GM21619 (cell line): ENCODE results near the gene MAT2A.
A peak's percentile ranks its signal among the peaks of the same experiment; 100 is the strongest.

ENCODE experiments used
- ATAC-seq: cut with Tn5 transposase; IDR thresholded peaks from one replicate; pipeline ENCODE4 v1.9.1; 2021; ENCODE audit not compliant: unreplicated experiment

The MAT2A gene

GRCh38 chr2:85538507-85539360 lies at the start of gene MAT2A:
Gene MAT2A (plus strand): TSS chr2:85539168. CDS start chr2:85539288, 120 bp downstream.
- ATAC-seq, result peak; percentile 69

DNA sequence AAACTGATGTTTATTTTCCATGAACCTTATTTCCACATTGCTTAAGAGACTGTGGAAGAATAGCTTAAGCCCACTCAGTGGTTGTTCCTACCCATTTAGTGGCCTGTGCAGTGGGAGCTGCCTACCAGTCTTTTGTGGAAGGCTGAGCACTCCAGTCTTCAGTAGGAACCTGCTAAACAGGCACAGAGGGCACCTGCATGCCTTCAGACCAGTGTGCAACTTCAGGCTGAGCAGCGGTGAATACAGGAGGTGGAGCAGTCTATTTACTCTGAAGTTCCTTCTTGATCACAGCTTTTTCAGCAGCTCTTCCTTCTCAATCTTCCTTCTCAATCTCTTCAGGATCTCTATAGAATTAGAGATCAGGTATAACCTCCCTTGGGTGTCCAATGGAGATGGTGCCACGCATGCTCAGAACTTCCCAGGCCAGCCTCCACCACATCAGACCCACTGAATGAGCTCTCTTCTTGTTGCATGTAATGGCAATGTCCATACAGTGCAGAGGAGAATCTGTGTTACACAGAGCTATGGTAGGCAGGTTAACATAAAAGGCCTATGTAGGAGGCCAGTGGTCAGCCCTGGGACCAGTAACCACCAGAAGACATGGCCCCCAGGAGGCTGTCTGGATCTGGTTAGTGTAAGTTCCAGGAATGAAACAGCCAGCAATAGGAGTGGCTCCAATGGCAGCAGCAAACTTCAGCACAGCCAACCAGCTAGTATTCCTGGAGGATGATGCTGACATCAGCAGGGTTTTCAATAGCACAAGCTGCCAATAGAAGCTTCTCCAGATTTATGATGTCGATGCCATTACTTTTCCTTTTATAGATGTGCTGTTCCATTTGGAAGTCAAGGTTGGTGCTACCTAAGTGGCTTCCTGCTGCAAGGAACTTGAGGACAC lies 47.9 kb upstream of the MAT2A start:
- no peak for ATAC-seq

- no peak for ATAC-seq
Measured at GRCh38 chr2:85496436-85496835, 42.5 kb upstream of the MAT2A start.

DNA sequence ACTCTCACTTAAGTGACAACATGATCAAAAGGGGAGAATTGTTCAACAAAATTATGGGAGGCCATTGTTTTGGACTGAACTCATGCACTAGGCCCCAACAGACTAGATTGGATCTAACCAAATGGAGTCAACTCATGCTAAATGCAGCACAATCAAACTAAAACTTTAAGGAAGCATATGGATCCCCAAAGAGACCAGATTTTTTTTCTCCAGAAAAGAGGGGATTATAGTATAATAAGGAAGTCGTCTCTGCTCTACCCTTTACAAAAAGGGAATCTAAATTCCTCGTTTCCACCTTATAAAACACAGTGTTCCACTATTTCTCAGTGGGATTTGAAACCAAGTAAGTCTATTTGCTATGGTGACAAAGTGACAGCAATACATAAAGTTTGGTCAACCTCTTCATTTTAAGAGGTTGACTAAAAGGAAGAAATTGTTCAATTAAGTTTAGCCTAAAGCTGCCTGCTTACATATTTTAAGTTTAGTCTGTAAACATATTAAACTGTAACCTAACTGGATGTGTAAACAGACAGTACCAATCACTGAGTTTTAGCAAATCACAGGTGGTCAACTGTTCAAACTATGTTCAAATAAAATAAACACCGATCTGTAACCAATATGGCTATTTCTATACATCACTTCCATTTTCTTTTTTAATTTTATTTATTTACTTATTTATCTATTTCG lies 40.9 kb upstream of the MAT2A start:
- no peak for ATAC-seq

GRCh38 chr2:85501248-85501647 lies 37.7 kb upstream of the MAT2A start:
- no peak for ATAC-seq

DNA sequence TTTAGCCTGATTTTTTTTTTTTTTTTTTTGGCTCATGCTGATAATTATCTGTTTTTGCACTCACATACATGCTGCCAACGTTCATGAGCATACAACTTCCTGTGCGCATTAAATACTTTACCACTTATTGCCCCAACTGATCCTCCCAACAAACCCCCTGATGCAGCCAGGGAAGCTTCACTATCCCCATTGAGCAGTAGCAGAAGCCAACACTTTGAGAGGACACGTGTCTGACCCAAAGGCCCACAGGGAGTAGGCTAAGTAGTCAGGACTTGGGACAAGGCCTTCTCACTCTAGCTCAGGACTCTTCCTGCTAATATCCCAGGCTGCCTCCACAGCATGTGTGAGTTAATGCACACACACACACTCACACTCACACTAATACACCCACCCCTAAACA lies 36.2 kb upstream of the MAT2A start:
- no peak for ATAC-seq

DNA sequence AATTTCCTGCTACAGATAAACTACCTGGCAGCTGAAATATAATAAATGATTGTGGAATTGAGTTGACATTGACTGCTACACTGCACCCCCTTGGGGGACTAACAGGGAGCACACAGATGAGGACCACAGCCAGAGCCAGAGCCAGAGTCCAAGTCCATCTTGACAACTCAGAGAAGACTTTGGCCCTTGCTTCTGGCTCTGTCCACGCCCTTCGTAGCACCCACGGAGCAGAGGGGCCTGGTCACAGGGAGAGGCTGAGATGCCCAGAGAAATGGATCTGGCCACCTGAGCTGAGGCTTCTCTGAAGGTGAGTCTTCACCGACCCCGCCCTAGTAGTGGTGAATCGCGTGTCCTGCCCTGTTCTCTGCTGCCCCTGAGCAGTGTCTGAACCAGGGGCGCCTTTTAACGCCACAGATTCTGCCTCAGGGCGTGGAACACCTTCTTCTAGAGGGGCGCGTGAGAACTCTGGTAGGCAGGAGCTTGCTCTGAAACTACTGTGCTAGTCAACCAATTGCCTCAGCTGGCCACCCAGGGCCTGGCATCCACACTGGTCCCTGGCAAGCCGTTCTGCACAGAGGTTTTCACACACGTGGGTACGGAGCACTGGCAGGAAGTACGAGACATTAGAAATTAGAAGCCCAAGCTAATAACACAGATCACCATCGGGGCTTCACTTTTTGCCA lies 35.7 kb upstream of the MAT2A start:
- no peak for ATAC-seq

GRCh38 chr2:85503851-85504777 lies 34.9 kb upstream of the MAT2A start:
- ATAC-seq, result no peak

- no peak for ATAC-seq
Measured at GRCh38 chr2:85504778-85505261, 34.1 kb upstream of the MAT2A start.

- ATAC-seq, result no peak
Measured at GRCh38 chr2:85505551-85506238, 33.3 kb upstream of the MAT2A start.

DNA sequence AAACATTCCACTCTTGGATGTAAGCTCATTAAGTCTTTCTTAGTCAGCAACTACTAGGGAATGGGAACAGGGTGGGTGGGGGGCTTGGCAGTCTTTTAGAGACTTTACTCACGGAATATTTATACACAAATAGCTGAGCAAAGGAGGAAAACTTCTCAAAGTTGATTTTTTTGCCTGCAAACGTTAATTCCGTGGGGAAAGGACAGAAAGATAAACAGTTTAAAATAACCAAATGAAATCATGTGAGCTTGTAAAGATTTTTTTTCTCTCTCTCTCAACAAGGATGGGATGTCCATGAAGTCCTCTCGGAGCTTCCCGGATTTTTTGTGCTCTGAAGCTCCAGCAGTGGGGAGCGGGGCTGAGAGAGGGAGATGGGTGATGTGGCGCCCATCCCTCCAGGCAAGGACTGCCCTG lies 32.2 kb upstream of the MAT2A start:
- no peak for ATAC-seq

DNA sequence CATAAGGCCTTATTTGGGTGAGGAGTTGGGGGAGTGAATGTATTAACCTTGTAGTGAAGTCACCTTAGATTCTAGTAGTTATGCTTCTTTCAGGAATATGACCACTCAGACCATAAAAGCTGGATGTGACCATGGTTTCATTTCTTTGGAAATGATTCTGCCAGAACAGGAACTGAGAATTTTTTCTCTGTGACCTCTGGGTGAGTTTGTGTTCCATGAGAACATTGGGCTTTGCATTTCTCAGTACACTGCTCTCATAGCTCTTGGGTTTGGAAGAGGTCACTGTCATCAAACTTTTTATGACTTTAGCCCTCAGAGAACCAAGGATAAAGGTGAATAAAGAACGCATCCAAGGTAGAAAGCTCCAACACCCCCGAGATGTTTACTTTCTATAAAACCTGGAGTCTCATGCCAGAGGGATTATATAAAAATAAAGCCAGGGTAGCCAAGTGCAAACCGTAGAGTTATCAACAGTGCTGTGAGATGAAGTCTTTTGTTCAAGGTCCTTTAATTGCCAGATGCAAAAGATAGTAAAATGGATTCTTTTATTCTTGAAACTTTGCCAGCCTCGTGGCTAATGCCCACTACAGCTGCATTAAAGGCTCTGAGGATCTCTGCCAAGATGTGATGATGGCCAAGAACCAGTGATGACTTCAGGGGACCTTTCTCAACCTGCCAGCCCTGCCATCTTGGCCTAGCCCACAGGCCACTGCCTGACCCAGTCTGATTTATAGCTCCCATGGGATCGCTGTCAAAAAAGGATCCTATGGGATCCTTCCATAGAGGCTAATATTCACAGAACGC lies 27.8 kb upstream of the MAT2A start:
- ATAC-seq, result no peak

- no peak for ATAC-seq
Measured at GRCh38 chr2:85514323-85514722, 24.6 kb upstream of the MAT2A start.

- ATAC-seq, result no peak
Measured at GRCh38 chr2:85516653-85517389, 22.1 kb upstream of the MAT2A start.

- ATAC-seq, result no peak
Measured at GRCh38 chr2:85522090-85522647, 16.8 kb upstream of the MAT2A start.

DNA sequence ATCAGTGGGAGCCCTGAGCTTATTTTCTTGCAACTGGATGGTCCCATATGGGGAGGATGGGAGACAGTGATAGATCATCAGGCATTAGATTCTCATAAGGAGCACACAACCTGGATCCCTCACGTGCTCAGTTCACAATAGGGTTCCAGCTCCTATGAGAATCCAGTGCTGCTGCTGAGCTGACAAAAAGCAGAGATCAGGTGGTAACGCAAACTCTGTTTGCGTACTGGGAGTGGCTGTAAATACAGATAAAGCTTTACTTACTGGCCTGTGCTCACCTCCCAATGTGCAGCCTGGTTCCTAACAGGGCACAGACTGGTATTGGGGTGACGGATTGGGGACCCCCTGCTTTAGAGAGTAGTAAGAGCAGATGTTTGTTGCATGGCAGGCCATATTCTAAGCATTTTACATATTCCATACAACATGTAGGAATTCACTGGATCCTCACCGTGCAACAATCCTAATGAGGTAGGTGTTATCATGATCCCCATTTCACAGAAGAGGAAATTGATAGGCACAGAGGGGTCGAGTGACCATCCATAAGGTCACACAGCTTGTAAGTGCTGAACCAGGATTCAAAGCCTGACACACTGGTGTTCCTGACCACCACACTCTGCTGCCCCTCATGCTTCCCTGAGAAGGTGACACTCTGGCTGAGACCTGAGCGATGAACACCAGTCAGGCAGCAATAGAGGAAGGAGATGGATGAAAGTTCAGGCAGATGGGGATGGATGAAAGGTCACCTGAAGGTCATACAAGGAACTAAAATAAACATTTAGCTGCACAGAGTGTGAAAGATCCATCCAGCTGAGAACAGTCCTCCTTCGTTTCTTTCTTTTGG lies 15.7 kb upstream of the MAT2A start:
- no peak for ATAC-seq
